ENCODE data around the gene TACC2. TPM values are rescaled to one million over a fixed set of nuclear protein-coding genes. Genes with fewer than 3 reads are reported as not detected.

Gene TACC2
- total RNA-seq, 1 donor from 2014 or later, result 22.0 TPM

DNA sequence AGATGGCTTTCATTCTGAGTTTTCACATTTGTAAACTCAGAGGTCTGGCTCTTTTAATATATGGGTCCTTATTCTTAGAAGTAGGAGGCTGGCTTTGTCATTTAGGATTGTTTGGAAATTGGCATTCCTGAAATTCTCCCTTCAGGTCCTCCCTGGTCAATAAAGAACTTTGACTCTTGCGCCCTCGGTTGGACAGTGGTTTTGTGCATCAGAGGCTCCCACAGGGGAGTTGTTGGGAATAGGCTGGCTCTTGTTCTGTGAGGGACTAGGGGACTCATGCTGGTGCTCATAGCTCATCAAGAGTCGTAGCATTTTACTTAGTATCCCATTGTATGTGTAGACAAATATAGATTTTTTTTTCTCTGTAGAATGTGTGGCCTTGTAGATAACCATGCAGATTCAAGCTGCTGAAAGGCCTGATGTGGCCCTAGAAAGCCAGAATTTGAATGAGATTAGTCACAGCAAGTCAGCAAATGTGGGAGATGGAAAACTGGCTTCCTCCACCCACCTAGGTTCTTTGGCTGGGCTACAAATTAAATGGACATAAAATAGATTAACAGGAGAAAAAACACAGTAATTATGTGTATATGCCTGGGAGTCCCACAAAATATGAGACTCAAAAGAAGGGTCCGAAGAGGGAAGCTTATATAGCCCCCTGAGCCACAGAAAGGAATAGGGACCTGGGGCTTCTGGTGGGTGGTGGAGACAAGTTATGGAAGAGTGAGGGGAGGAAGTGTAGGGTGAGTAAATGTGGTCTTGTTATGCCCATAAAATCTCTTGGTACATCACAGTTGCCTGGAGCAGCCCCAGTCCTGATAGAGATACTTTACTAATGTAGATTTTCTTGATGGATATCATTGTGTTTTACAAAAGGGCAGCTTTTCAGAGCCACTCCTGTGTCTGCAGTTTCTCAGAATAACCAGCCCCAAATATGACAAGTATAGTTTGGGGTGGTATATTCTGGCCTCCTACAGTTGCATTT is 187.6 kb downstream of the TACC2 start:
- H3K27ac ChIP-seq (ENCODE audit: low read depth, low read length), result no peak overlapping the region
- no peaks in the 10 kb centered on the region for H3K27me3 Mint-ChIP-seq (ENCODE audit: low read depth, unreplicated experiment)
- H2AFZ ChIP-seq (ENCODE audit: low read depth, low read length), result no peak overlapping the region
- H3K9me3 Mint-ChIP-seq (ENCODE audit: unreplicated experiment), result no peaks in the 10 kb centered on the region
- FAIRE-seq (no peak), DNase-seq (ENCODE audit: low read depth) (no peak)
- TF ChIP-seq, protein P1, sequence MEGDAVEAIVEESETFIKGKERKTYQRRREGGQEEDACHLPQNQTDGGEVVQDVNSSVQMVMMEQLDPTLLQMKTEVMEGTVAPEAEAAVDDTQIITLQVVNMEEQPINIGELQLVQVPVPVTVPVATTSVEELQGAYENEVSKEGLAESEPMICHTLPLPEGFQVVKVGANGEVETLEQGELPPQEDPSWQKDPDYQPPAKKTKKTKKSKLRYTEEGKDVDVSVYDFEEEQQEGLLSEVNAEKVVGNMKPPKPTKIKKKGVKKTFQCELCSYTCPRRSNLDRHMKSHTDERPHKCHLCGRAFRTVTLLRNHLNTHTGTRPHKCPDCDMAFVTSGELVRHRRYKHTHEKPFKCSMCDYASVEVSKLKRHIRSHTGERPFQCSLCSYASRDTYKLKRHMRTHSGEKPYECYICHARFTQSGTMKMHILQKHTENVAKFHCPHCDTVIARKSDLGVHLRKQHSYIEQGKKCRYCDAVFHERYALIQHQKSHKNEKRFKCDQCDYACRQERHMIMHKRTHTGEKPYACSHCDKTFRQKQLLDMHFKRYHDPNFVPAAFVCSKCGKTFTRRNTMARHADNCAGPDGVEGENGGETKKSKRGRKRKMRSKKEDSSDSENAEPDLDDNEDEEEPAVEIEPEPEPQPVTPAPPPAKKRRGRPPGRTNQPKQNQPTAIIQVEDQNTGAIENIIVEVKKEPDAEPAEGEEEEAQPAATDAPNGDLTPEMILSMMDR (IDR thresholded peaks at IDR 0.05; ENCODE audit: insufficient read depth, low read depth, low read length), result no peak
- TF ChIP-seq EZH2 (IDR thresholded peaks at IDR 0.05; ENCODE audit: insufficient read depth, low read length), result no peak
- H3K4me1 Mint-ChIP-seq (ENCODE audit: low read depth, unreplicated experiment), result peaks cover 23% of the 10 kb centered on the region
- no peak overlapping the region for H3K9ac ChIP-seq (ENCODE audit: low read length)
- no peaks in the 10 kb centered on the region for H3K27me3 ChIP-seq (ENCODE audit: insufficient read depth, low read length)
- no peak overlapping the region for H3K4me2 ChIP-seq (ENCODE audit: low read length)
- no peak overlapping the region for H3K4me3 ChIP-seq (ENCODE audit: insufficient read depth, low read depth, low read length)
- no peaks in the 10 kb centered on the region for H3K36me3 ChIP-seq (ENCODE audit: insufficient read depth, low read length)
- H3K27ac Mint-ChIP-seq (ENCODE audit: unreplicated experiment), result peak overlapping the region; percentile 13
- no peak overlapping the region for H3K4me3 Mint-ChIP-seq (ENCODE audit: unreplicated experiment)
- peaks cover 40% of the 10 kb centered on the region for H3K79me2 ChIP-seq (ENCODE audit: insufficient read depth, low read length)
- H3K4me1 ChIP-seq (ENCODE audit: insufficient read depth, low read length), result peaks cover 8% of the 10 kb centered on the region
- H4K20me1 ChIP-seq (ENCODE audit: insufficient read depth, low read length), result peaks cover 43% of the 10 kb centered on the region
- no peaks in the 10 kb centered on the region for H3K36me3 Mint-ChIP-seq (ENCODE audit: low read depth, unreplicated experiment)
- H3K9me3 ChIP-seq (ENCODE audit: insufficient read depth, low read depth, low read length), result no peaks in the 10 kb centered on the region

DNA sequence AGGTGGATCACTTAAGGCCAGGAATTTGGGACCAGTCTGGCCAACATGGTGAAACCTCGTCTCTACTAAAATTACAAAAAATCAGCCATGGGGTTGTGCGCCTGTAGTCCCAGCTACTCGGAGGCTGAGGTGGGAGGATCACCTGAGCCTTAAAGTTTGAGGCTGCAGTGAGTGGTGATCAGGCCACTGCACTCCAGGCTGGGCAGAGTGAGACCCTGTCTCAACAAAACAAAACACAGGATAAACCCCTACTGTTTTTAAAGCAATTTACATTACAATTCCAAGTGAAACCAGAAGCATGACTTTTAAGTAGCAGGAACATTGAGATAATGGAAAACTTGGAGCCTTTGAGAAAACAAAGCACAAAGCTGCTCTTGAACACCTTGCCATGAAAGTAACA is 189.7 kb downstream of the TACC2 start:
- Histone ChIP-seq H3K9ac (ENCODE audit: low read length) (no peak overlapping the region), H3K4me2 (ENCODE audit: low read length) (no peak overlapping the region), H3K79me2 (ENCODE audit: insufficient read depth, low read length) (peaks cover 33% of the 10 kb centered on the region), H3K27me3 (ENCODE audit: insufficient read depth, low read length) (no peaks in the 10 kb centered on the region), H4K20me1 (ENCODE audit: insufficient read depth, low read length) (peaks cover 27% of the 10 kb centered on the region), H3K4me3 (ENCODE audit: insufficient read depth, low read depth, low read length) (no peak overlapping the region), H2AFZ (ENCODE audit: low read depth, low read length) (no peak overlapping the region), H3K4me1 (ENCODE audit: insufficient read depth, low read length) (peaks cover 28% of the 10 kb centered on the region), H3K9me3 (ENCODE audit: insufficient read depth, low read depth, low read length) (no peaks in the 10 kb centered on the region), H3K36me3 (ENCODE audit: insufficient read depth, low read length) (no peaks in the 10 kb centered on the region), H3K27ac (ENCODE audit: low read depth, low read length) (no peak overlapping the region)
- H3K27me3 Mint-ChIP-seq (ENCODE audit: low read depth, unreplicated experiment), result no peaks in the 10 kb centered on the region
- H3K9me3 Mint-ChIP-seq (ENCODE audit: unreplicated experiment), result no peaks in the 10 kb centered on the region
- TF ChIP-seq EZH2 (IDR thresholded peaks at IDR 0.05; ENCODE audit: insufficient read depth, low read length), result no peak
- TF ChIP-seq, protein P1 (IDR thresholded peaks at IDR 0.05; ENCODE audit: insufficient read depth, low read depth, low read length), result no peak
- H3K4me1 Mint-ChIP-seq (ENCODE audit: low read depth, unreplicated experiment), result peaks cover 32% of the 10 kb centered on the region
- no peak for DNase-seq (ENCODE audit: low read depth)
- H3K36me3 Mint-ChIP-seq (ENCODE audit: low read depth, unreplicated experiment), result no peaks in the 10 kb centered on the region
- FAIRE-seq, result no peak
- H3K27ac Mint-ChIP-seq (ENCODE audit: unreplicated experiment), result no peak overlapping the region
- H3K4me3 Mint-ChIP-seq (ENCODE audit: unreplicated experiment), result no peak overlapping the region

Measured in astrocyte (in vitro differentiated cells and primary cell).